ENCODE measurements around the gene CDC123. TPM values are rescaled to one million over a fixed set of nuclear protein-coding genes. Genes with fewer than 3 reads are reported as not detected.

The CDC123 gene
- total and polyA plus RNA-seq, 2 donors (not counting 3 experiments of a cell fraction or from before 2014, with no cell fraction given): 65.6 to 106 TPM

DNA sequence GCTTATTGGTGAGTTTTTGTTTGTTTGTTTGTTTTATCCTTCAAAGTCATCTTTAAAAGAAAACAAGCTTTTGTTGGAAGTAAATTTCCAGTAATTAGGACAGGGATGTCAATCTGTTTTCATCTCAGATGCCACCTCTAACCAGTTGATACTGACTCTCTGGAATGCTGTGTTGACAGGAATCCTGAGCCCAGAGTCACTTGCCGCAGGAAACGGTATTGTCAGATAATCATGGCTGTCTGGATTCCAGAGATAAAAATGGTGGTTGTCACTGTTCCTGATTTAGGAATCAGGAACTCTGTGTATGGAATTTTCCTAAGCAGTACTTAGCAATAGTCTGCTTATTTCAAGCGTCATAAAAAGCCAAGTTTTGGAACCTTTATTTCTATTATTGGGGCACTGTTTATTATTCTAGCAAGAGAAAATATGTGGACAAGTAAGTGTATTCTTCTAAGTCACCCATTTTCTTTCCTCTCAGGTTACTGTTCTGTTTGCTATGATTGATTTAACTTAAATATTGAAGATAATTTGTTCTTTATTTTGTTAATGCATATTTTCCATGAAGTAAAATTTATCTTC is 39.2 kb downstream of the CDC123 start:
- peaks cover 5 to 18% of the 10 kb centered on the region in 2 experiments for H3K36me3 ChIP-seq (ENCODE audit: control insufficient read depth in 2 of 2, extremely low read depth in 1 of 2, insufficient read depth in 2 of 2, low read length in 2 of 2)
- dilution Hi-C loops (cut with MboI; ENCODE audit: extremely low pct_ligation_motif_present, low sequenced_read_pairs): no loop called here
- no peaks in the 10 kb centered on the region for H3K9me3 ChIP-seq (replicated peaks; ENCODE audit: control insufficient read depth, insufficient read depth, low read length)
- peak overlapping the region; percentile 52 for H3K27ac ChIP-seq (ENCODE audit: insufficient read depth, low read depth, low read length)
- H3K9me1 ChIP-seq (replicated peaks; ENCODE audit: control insufficient read depth, extremely low read depth, insufficient read depth, low read length): no peaks in the 10 kb centered on the region
- no peak overlapping the region for H3K4me2 ChIP-seq (ENCODE audit: insufficient read depth, low read length)
- no peak overlapping the region for H3K9ac ChIP-seq (replicated peaks; ENCODE audit: extremely low read depth, insufficient read depth, low read length)
- BruUV-seq (replicated peaks): no TSS peak
- H2AFZ ChIP-seq (ENCODE audit: low read depth, low read length): no peak overlapping the region
- no peaks in the 10 kb centered on the region for H4K20me1 ChIP-seq (replicated peaks; ENCODE audit: control insufficient read depth, extremely low read depth, insufficient read depth, low read length)
- intact Hi-C loops (cut with micrococcal nuclease): no loop called here
- DNase-seq (ENCODE audit: low read depth, low spot score) (peak; percentile 67), FAIRE-seq (no peak)
- no peaks in the 10 kb centered on the region for H3K79me2 ChIP-seq (ENCODE audit: control insufficient read depth, insufficient read depth, low read length)
- ChIA-PET POLR2A (no interaction called here), CTCF (no interaction called here)
- peaks cover 6% of the 10 kb centered on the region for H3K4me1 ChIP-seq (ENCODE audit: control insufficient read depth, extremely low read depth, insufficient read depth, low read length)
- TF ChIP-seq FOS (IDR thresholded peaks at IDR 0.05; ENCODE audit: borderline replicate concordance, insufficient read depth, low read length): no peak
- TF ChIP-seq EZH2 (IDR thresholded peaks at IDR 0.05; ENCODE audit: borderline replicate concordance, low read depth, low read length, severe bottlenecking): no peak
- peak; percentile 77 for TF ChIP-seq GATA2 (IDR thresholded peaks at IDR 0.05; ENCODE audit: insufficient read depth, insufficient read length, low read depth, low read length)
- TF ChIP-seq JUN (IDR thresholded peaks at IDR 0.05; ENCODE audit: borderline replicate concordance, insufficient read depth, insufficient read length, low read depth): no peak
- TF ChIP-seq, protein P1, sequence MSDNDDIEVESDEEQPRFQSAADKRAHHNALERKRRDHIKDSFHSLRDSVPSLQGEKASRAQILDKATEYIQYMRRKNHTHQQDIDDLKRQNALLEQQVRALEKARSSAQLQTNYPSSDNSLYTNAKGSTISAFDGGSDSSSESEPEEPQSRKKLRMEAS (IDR thresholded peaks at IDR 0.05; ENCODE audit: insufficient read depth, insufficient read length): no peak
- TF ChIP-seq, protein P2, sequence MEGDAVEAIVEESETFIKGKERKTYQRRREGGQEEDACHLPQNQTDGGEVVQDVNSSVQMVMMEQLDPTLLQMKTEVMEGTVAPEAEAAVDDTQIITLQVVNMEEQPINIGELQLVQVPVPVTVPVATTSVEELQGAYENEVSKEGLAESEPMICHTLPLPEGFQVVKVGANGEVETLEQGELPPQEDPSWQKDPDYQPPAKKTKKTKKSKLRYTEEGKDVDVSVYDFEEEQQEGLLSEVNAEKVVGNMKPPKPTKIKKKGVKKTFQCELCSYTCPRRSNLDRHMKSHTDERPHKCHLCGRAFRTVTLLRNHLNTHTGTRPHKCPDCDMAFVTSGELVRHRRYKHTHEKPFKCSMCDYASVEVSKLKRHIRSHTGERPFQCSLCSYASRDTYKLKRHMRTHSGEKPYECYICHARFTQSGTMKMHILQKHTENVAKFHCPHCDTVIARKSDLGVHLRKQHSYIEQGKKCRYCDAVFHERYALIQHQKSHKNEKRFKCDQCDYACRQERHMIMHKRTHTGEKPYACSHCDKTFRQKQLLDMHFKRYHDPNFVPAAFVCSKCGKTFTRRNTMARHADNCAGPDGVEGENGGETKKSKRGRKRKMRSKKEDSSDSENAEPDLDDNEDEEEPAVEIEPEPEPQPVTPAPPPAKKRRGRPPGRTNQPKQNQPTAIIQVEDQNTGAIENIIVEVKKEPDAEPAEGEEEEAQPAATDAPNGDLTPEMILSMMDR (IDR thresholded peaks at IDR 0.05; ENCODE audit: extremely low read depth in 1 of 2, insufficient read depth in 1 of 2, low read depth in 1 of 2, low read length in 2 of 2): no peak
- no peak for TF ChIP-seq MYC (IDR thresholded peaks at IDR 0.05; ENCODE audit: low read depth, low read length)
- no peak for TF ChIP-seq POLR2A (IDR thresholded peaks at IDR 0.05; ENCODE audit: low read depth, low read length)
- H3K4me3 ChIP-seq (replicated peaks in 1 of 3; ENCODE audit: insufficient read depth in 1 of 3, low read depth in 1 of 3, low read length in 3 of 3): no peak overlapping the region
- H3K27me3 ChIP-seq (ENCODE audit: control insufficient read depth in 2 of 2, insufficient read depth in 2 of 2, low read length in 2 of 2): no peaks in the 10 kb centered on the region

All from endothelial cell of umbilical vein (primary cell).